Prostate gland (tissue), 2 donors: ENCODE data around the gene TMEM169. TPM values are rescaled to one million over a fixed set of nuclear protein-coding genes. Genes with fewer than 3 reads are reported as not detected.
A peak's percentile ranks its signal among the peaks of the same experiment; 100 is the strongest.

ENCODE experiments used
- DNase-seq: peaks from one replicate; pipeline ENCODE4 v3.0.0-alpha.2; 2019; ENCODE audit warnings: low spot score
- H3K27ac ChIP-seq, 2 donors: fragments of 200-600 bp; sonication (generic); 2 replicates each; pipeline ENCODE4 v1.5.1; 2017 to 2019
- H3K27me3 ChIP-seq: fragments of 200-600 bp; sonication (generic); replicated peaks from 2 replicates; pipeline ENCODE4 v1.5.1; 2019; ENCODE audit not compliant: insufficient read depth
- H3K36me3 ChIP-seq, 2 donors: fragments of 200-600 bp; sonication (generic); 1 replicate in 1 of 2; 2 replicates in 1 of 2; pipeline versions ENCODE4 v1.5.1 to v1.8.1; 2017 to 2019
- H3K4me1 ChIP-seq: fragments of 200-600 bp; sonication (generic); replicated peaks from 2 replicates; pipeline ENCODE4 v1.5.1; 2019
- H3K4me3 ChIP-seq, 2 donors: fragments of 200-600 bp; sonication (generic); 2 replicates each; pipeline ENCODE4 v1.5.1; 2017 to 2019
- H3K9me3 ChIP-seq: fragments of 200-600 bp; sonication (generic); 2 replicates; pipeline ENCODE4 v1.5.1; 2017
- CTCF ChIP-seq, 4 experiments: fragments of 200-600 bp in 2 of 4; fragments of 450-650 bp in 2 of 4; sonication (generic) in 2 of 4; IDR thresholded peaks; 1 replicate in 3 of 4; 2 replicates in 1 of 4; pipeline ENCODE4 v1.5.1; 2016 to 2019; ENCODE audit warnings: antibody characterized with exemption in 4 of 4, mild to moderate bottlenecking in 2 of 4, moderate library complexity in 2 of 4
- POLR2A ChIP-seq: fragments of 450-650 bp; IDR thresholded peaks from one replicate; pipeline ENCODE4 v1.6.1; 2016; ENCODE audit warnings: antibody characterized with exemption, mild to moderate bottlenecking
- POLR2AphosphoS5 ChIP-seq: sonication (generic); formaldehyde crosslinking; IDR thresholded peaks from one replicate; pipeline ENCODE4 v1.6.1; 2017; ENCODE audit warnings: antibody characterized with exemption
- WGBS: methylation state at CpG from one replicate; pipeline ENCODE4 v1.1.5; 2018; 5-methylcytosine and 5-hydroxymethylcytosine counted together
- intact Hi-C: fragments of 100-400 bp; cut with DNase I; formaldehyde crosslinking; loops from one replicate; pipeline ENCODE4 v1.14.2; 2022
- total RNA-seq, 2 donors: library from RNA; depleted of rRNA; stranded (reverse); fragments of >200 nt; gene quantifications; one replicate each; pipeline ENCODE4 v1.1.0, GENCODE V29; 2016

Gene TMEM169
- 1 to 10 TPM in 1 of 2 donors, under 1 TPM in 1; 0.80 to 1.1 TPM for total RNA-seq

- Histone ChIP-seq H3K4me3 (peak within 1 kb of the TSS; percentile 44 to 68), H3K27ac (peak within 1 kb of the TSS; percentile 8 to 47), H3K4me1 (no peaks in the 10 kb centered on the region), H3K36me3 (no peaks in the 10 kb centered on the region), H3K27me3 (no peaks in the 10 kb centered on the region), H3K9me3 (no peaks in the 10 kb centered on the region)
- TF ChIP-seq POLR2AphosphoS5 = peak; percentile 8
- no peak for TF ChIP-seq CTCF (IDR thresholded peaks at IDR 0.05)
- TF ChIP-seq POLR2A = peak; percentile 50
- under 1% methylated on average over 24 of the region's 44 CpGs for WGBS
- DNase-seq = peak; percentile 78
- intact Hi-C loops = no loop called here
Observed at GRCh38 chr2:216081487-216082116, at the start of gene TMEM169, which contains the start of gene PECR. TMEM169 (plus strand) TSS chr2:216081919; CDS start chr2:216095964, 14,045 bp downstream. PECR (minus strand) TSS chr2:216081809; CDS start chr2:216081741, 68 bp downstream.

GRCh38 chr2:216031960-216032689 lies 49.6 kb upstream of the TMEM169 start:
- TF ChIP-seq POLR2A (no peak), CTCF (IDR thresholded peaks at IDR 0.05) (no peak), POLR2AphosphoS5 (no peak)
- no peak overlapping the region for H3K27ac ChIP-seq
- intact Hi-C loops = no loop called here
- no peaks in the 10 kb centered on the region for H3K9me3 ChIP-seq
- H3K4me3 ChIP-seq = no peak overlapping the region
- no peaks in the 10 kb centered on the region for H3K4me1 ChIP-seq
- 94% methylated on average over 1 of the region's 1 CpG for WGBS
- H3K36me3 ChIP-seq = no peaks in the 10 kb centered on the region
- no peak for DNase-seq
- no peaks in the 10 kb centered on the region for H3K27me3 ChIP-seq

GRCh38 chr2:216033403-216033802 lies 48.3 kb upstream of the TMEM169 start:
- no peaks in the 10 kb centered on the region for H3K27me3 ChIP-seq
- H3K36me3 ChIP-seq = no peaks in the 10 kb centered on the region
- WGBS = 97% methylated on average over 3 of the region's 3 CpGs
- intact Hi-C loops = no loop called here
- H3K4me3 ChIP-seq = no peak overlapping the region
- H3K27ac ChIP-seq = no peak overlapping the region
- DNase-seq = no peak
- no peaks in the 10 kb centered on the region for H3K9me3 ChIP-seq
- no peaks in the 10 kb centered on the region for H3K4me1 ChIP-seq
- no peak for TF ChIP-seq POLR2A
- no peak for TF ChIP-seq CTCF (IDR thresholded peaks at IDR 0.05)
- no peak for TF ChIP-seq POLR2AphosphoS5

GRCh38 chr2:216034065-216034464 lies 47.7 kb upstream of the TMEM169 start:
- peak; percentile 52 for DNase-seq
- no peaks in the 10 kb centered on the region for H3K27me3 ChIP-seq
- no peaks in the 10 kb centered on the region for H3K9me3 ChIP-seq
- H3K4me3 ChIP-seq = no peak overlapping the region
- TF ChIP-seq CTCF (IDR thresholded peaks at IDR 0.05) (peak; percentile 65 to 70 (median 68)), POLR2AphosphoS5 (no peak)
- no peak overlapping the region for H3K27ac ChIP-seq
- no peaks in the 10 kb centered on the region for H3K36me3 ChIP-seq
- H3K4me1 ChIP-seq = no peaks in the 10 kb centered on the region
- 70% methylated on average over 1 of the region's 1 CpG for WGBS
- intact Hi-C loops = no loop called here

GRCh38 chr2:216039918-216040317 lies 41.8 kb upstream of the TMEM169 start:
- H3K36me3 ChIP-seq = no peaks in the 10 kb centered on the region

More at GRCh38 chr2:216039918-216040317, 41.8 kb upstream of the TMEM169 start:
- no peak for TF ChIP-seq CTCF (IDR thresholded peaks at IDR 0.05)
- TF ChIP-seq POLR2A = no peak
- no peak for TF ChIP-seq POLR2AphosphoS5
- Histone ChIP-seq H3K27me3 (no peaks in the 10 kb centered on the region), H3K4me3 (no peak overlapping the region), H3K27ac (no peak overlapping the region), H3K4me1 (no peaks in the 10 kb centered on the region), H3K9me3 (no peaks in the 10 kb centered on the region)
- intact Hi-C loops = no loop called here
- 90% methylated on average over 3 of the region's 3 CpGs for WGBS
- no peak for DNase-seq
